H9 (cell line): ENCODE measurements around the gene DTYMK. TPM values are rescaled to one million over a fixed set of nuclear protein-coding genes. Genes with fewer than 3 reads are reported as not detected.

Source experiments
- DNase-seq: peaks from one replicate; pipeline ENCODE4 v3.0.0-alpha.2; 2017
- H2AFZ ChIP-seq: one replicate; pipeline ENCODE4 v1.6.1; 2013; ENCODE audit warnings: mild to moderate bottlenecking, low read length, control low read depth, moderate library complexity
- H2AK5ac ChIP-seq: 2 replicates; pipeline ENCODE4 v1.6.1; 2013; ENCODE audit warnings: low read length, control low read depth, mixed read lengths; ENCODE audit not compliant: insufficient read length
- H2BK120ac ChIP-seq: one replicate; pipeline ENCODE4 v1.6.1; 2013; ENCODE audit warnings: low read depth, mild to moderate bottlenecking, low read length, control low read depth, inconsistent platforms; ENCODE audit not compliant: poor library complexity, severe bottlenecking
- H2BK12ac ChIP-seq: 2 replicates; pipeline ENCODE4 v1.6.1; 2013; ENCODE audit warnings: low read length, control low read depth, mixed read lengths, low read depth; ENCODE audit not compliant: insufficient read length
- H2BK15ac ChIP-seq: 2 replicates; pipeline ENCODE4 v1.6.1; 2013; ENCODE audit warnings: low read depth, low read length, control low read depth
- H2BK20ac ChIP-seq: one replicate; pipeline ENCODE4 v1.6.1; 2013; ENCODE audit warnings: low read depth, mild to moderate bottlenecking, low read length, control low read depth, inconsistent platforms; ENCODE audit not compliant: poor library complexity, severe bottlenecking
- H2BK5ac ChIP-seq: 2 replicates; pipeline ENCODE4 v1.6.1; 2013; ENCODE audit warnings: low read length, control low read depth, mixed read lengths; ENCODE audit not compliant: insufficient read length
- H3K14ac ChIP-seq: 2 replicates; pipeline ENCODE4 v1.6.1; 2013; ENCODE audit warnings: low read length, control low read depth; ENCODE audit not compliant: insufficient read depth
- H3K18ac ChIP-seq: 2 replicates; pipeline ENCODE4 v1.6.1; 2013; ENCODE audit warnings: low read depth, mild to moderate bottlenecking, mixed read lengths, low read length, control low read depth; ENCODE audit not compliant: insufficient read length
- H3K23ac ChIP-seq: 2 replicates; pipeline ENCODE4 v1.6.1; 2013; ENCODE audit warnings: low read length, control low read depth, mixed read lengths, low read depth; ENCODE audit not compliant: insufficient read length
- H3K23me2 ChIP-seq: 2 replicates; pipeline ENCODE4 v1.6.1; 2013; ENCODE audit warnings: low read depth, mild to moderate bottlenecking, mixed read lengths, low read length, control low read depth; ENCODE audit not compliant: insufficient read length, poor library complexity, severe bottlenecking
- H3K27ac ChIP-seq: 2 replicates; pipeline ENCODE4 v1.5.1; 2013; ENCODE audit warnings: low read length, control low read depth, mixed read lengths, low read depth; ENCODE audit not compliant: insufficient read length
- H3K27me3 ChIP-seq: 2 replicates; pipeline ENCODE4 v1.6.1; 2013; ENCODE audit warnings: low read length, control low read depth, inconsistent platforms; ENCODE audit not compliant: insufficient read depth
- H3K4ac ChIP-seq: 2 replicates; pipeline ENCODE4 v1.6.1; 2013; ENCODE audit warnings: low read depth, mild to moderate bottlenecking, control low read depth, inconsistent platforms, low read length, moderate library complexity
- H3K4me1 ChIP-seq: 2 replicates; pipeline ENCODE4 v1.6.1; 2013; ENCODE audit warnings: low read length, control low read depth, inconsistent platforms; ENCODE audit not compliant: insufficient read depth
- H3K4me2 ChIP-seq: 2 replicates; pipeline ENCODE4 v1.6.1; 2013; ENCODE audit warnings: low read length, control low read depth, mixed read lengths; ENCODE audit not compliant: insufficient read length, insufficient read depth
- H3K56ac ChIP-seq: 2 replicates; pipeline ENCODE4 v1.6.1; 2013; ENCODE audit warnings: low read depth, mild to moderate bottlenecking, mixed read lengths, low read length, control low read depth; ENCODE audit not compliant: insufficient read length
- H3K79me1 ChIP-seq: 2 replicates; pipeline ENCODE4 v1.6.1; 2013; ENCODE audit warnings: low read depth, mild to moderate bottlenecking, moderate library complexity, low read length, control low read depth, inconsistent platforms; ENCODE audit not compliant: insufficient read depth, poor library complexity, severe bottlenecking
- H3K79me2 ChIP-seq: 2 replicates; pipeline ENCODE4 v1.6.1; 2013; ENCODE audit warnings: low read length, control low read depth, inconsistent platforms; ENCODE audit not compliant: insufficient read depth
- H3K9ac ChIP-seq: 2 replicates; pipeline ENCODE4 v1.6.1; 2013; ENCODE audit warnings: low read length, control low read depth, mixed read lengths; ENCODE audit not compliant: insufficient read length; ENCODE audit errors: extremely low read depth
- H3K9me3 ChIP-seq: one replicate; pipeline ENCODE4 v1.6.1; 2013; ENCODE audit warnings: low read depth, low read length, inconsistent platforms; ENCODE audit not compliant: control insufficient read depth
- H3T11ph ChIP-seq: one replicate; pipeline ENCODE4 v1.6.1; 2013; ENCODE audit warnings: mild to moderate bottlenecking, low read length, control low read depth, inconsistent platforms
- H4K20me1 ChIP-seq: one replicate; pipeline ENCODE4 v1.6.1; 2013; ENCODE audit not compliant: control insufficient read depth, insufficient read length, insufficient read depth
- H4K5ac ChIP-seq: 2 replicates; pipeline ENCODE4 v1.6.1; 2013; ENCODE audit warnings: low read depth, mild to moderate bottlenecking, mixed read lengths, low read length, control low read depth; ENCODE audit not compliant: insufficient read length
- H4K8ac ChIP-seq: replicated peaks from 2 replicates; pipeline ENCODE4 v1.6.1; 2013; ENCODE audit warnings: low read length, control low read depth, mixed read lengths, low read depth; ENCODE audit not compliant: insufficient read length
- H4K91ac ChIP-seq: 2 replicates; pipeline ENCODE4 v1.6.1; 2013; ENCODE audit warnings: low read depth, mild to moderate bottlenecking, moderate library complexity, mixed read lengths, low read length, control low read depth; ENCODE audit not compliant: insufficient read length
- H3K27ac Mint-ChIP-seq, 3 experiments: 2 replicates in 2 of 3; 3 replicates in 1 of 3; pipeline ENCODE4 v1.8.0; 2020 to 2021; ENCODE audit warnings: mixed read lengths in 3 of 3, mild to moderate bottlenecking in 1 of 3, moderate library complexity in 1 of 3
- H3K27me3 Mint-ChIP-seq: 2 replicates; pipeline ENCODE4 v1.8.0; 2021; ENCODE audit warnings: low read depth, mild to moderate bottlenecking, moderate library complexity, mixed read lengths
- H3K36me3 Mint-ChIP-seq, 3 experiments: 2 replicates in 2 of 3; 3 replicates in 1 of 3; pipeline ENCODE4 v1.8.0; 2020 to 2021; ENCODE audit warnings: low read depth in 3 of 3, mixed read lengths in 3 of 3; ENCODE audit not compliant: insufficient read depth in 1 of 3
- H3K4me1 Mint-ChIP-seq, 2 experiments: 2 replicates each; pipeline ENCODE4 v1.8.0; 2020; ENCODE audit warnings: mixed read lengths in 2 of 2
- H3K4me3 Mint-ChIP-seq, 2 experiments: 2 replicates in 1 of 2; 3 replicates in 1 of 2; pipeline ENCODE4 v1.8.0; 2020 to 2021; ENCODE audit warnings: mild to moderate bottlenecking in 2 of 2, mixed read lengths in 2 of 2, moderate library complexity in 1 of 2
- H3K9me3 Mint-ChIP-seq, 2 experiments: 2 replicates in 1 of 2; 3 replicates in 1 of 2; pipeline ENCODE4 v1.8.0; 2020; ENCODE audit warnings: mild to moderate bottlenecking in 2 of 2, mixed read lengths in 2 of 2, moderate library complexity in 1 of 2
- WGBS: extraction: QIAGEN DNeasy Blood & Tissue Kit; methylation state at CpG from one replicate; pipeline ENCODE4 v1.1.7; 2013; ENCODE audit warnings: missing lambda C conversion rate, low lambda C conversion rate, mixed read lengths; ENCODE audit not compliant: insufficient read length; ENCODE audit errors: extremely low coverage; 5-methylcytosine and 5-hydroxymethylcytosine counted together
- total RNA-seq: library from RNA; stranded (reverse); gene quantifications from 2 replicates; pipeline ENCODE4 v1.2.1, GENCODE V29; 2021
- TF ChIP-seq, protein P1 (sequence below): fragments of 200-600 bp; sonication (generic); conservative IDR thresholded peaks from 3 replicates; pipeline ENCODE4 v1.8.0; 2021; ENCODE audit warnings: antibody characterized with exemption, mild to moderate bottlenecking

The DTYMK gene
- total RNA-seq, 1 experiment from 2014 or later = 76.0 TPM

DNA sequence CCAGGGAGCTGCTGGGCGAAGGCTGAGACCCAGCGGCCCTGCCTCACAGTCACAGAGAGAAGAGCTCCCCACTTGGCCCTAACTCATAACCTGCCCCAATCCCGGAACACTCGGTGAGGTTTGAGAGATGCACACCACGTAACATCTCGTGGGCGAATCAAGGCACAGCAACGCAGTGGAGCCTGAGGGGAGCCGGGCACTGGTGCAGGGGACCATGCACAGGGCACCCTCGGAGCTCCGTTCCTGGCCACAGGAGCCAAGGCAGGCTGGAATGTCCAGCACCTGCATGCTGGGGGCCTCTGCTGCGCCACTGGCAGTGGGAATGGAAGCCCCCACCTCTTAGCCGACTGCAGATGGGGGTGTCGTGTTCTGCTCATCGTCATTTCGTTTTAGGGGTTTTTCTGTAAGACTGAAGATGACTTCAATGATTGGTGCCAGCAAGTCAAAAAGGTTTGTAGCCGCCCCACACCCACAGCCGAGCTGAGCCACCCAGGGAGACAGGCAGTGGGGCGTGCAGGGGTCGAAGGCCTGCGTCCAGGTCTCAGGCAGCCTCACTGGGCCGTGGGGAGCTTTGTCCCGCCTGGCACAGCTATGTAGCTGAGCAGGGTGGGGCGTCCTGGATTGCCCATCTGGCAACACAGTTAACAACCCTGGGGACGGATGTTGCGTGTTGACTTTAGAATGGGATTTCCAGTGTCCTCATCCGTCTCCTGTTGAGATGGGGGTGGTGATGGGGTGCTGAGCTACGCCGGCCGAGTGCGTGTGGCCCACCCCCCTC, 16.1 kb downstream of the DTYMK start:
- Mint-ChIP-seq H3K4me3 (no peak overlapping the region), H3K36me3 (peaks cover 10 to 75% (median 61%) of the 10 kb centered on the region in 3 experiments; a peak in 6 of 7 replicates), H3K27me3 (no peaks in the 10 kb centered on the region), H3K9me3 (no peaks in the 10 kb centered on the region), H3K27ac (no peak overlapping the region; a peak in 3 of 7 replicates), H3K4me1 (peaks cover 0 to 2% of the 10 kb centered on the region in 2 experiments; a peak in 2 of 4 replicates)
- Histone ChIP-seq H3K9ac (no peak overlapping the region), H3K4ac (no peak overlapping the region), H2AK5ac (no peak overlapping the region), H2BK15ac (no peak overlapping the region), H3K14ac (no peak overlapping the region), H4K91ac (no peak overlapping the region), H3K27ac (no peak overlapping the region), H2BK12ac (no peak overlapping the region), H2AFZ (no peak overlapping the region), H3T11ph (no peak overlapping the region), H2BK20ac (no peak overlapping the region), H4K8ac (no peak overlapping the region), H3K23me2 (no peaks in the 10 kb centered on the region), H3K23ac (no peak overlapping the region), H2BK5ac (no peak overlapping the region), H3K18ac (no peak overlapping the region), H3K56ac (no peak overlapping the region), H2BK120ac (no peak overlapping the region), H3K4me1 (no peaks in the 10 kb centered on the region), H3K79me1 (no peaks in the 10 kb centered on the region), H4K20me1 (no peaks in the 10 kb centered on the region), H3K27me3 (no peaks in the 10 kb centered on the region), H3K9me3 (no peaks in the 10 kb centered on the region), H4K5ac (no peak overlapping the region), H3K79me2 (no peaks in the 10 kb centered on the region), H3K4me2 (no peak overlapping the region)
- TF ChIP-seq, protein P1, sequence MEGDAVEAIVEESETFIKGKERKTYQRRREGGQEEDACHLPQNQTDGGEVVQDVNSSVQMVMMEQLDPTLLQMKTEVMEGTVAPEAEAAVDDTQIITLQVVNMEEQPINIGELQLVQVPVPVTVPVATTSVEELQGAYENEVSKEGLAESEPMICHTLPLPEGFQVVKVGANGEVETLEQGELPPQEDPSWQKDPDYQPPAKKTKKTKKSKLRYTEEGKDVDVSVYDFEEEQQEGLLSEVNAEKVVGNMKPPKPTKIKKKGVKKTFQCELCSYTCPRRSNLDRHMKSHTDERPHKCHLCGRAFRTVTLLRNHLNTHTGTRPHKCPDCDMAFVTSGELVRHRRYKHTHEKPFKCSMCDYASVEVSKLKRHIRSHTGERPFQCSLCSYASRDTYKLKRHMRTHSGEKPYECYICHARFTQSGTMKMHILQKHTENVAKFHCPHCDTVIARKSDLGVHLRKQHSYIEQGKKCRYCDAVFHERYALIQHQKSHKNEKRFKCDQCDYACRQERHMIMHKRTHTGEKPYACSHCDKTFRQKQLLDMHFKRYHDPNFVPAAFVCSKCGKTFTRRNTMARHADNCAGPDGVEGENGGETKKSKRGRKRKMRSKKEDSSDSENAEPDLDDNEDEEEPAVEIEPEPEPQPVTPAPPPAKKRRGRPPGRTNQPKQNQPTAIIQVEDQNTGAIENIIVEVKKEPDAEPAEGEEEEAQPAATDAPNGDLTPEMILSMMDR = no peak
- DNase-seq = no peak
- no CpG with 5 or more reads among the region's 31 CpGs for WGBS
